IMR-90 (cell line): ENCODE measurements around the gene MIOX. TPM values are rescaled to one million over a fixed set of nuclear protein-coding genes. Genes with fewer than 3 reads are reported as not detected.

Experiments
- ATAC-seq: fragments of 200-7000 bp; cut with Tn5 transposase; 2 replicates; pipeline ENCODE4 v1.9.1; 2020; ENCODE audit warnings: low read depth, mild to moderate bottlenecking, moderate library complexity
- BruUV-seq: library from RNA; stranded (reverse); fragments of 400-500 nt; replicated peaks from 2 replicates; lab custom pipeline; 2021; lab: Mats Ljungman, UMichigan
- CTCF ChIA-PET: fragments of 300-600 bp; formaldehyde crosslinking; extraction: SDS; loops from one replicate; lab custom pipeline; 2021; ENCODE audit warnings: antibody characterized with exemption; lab: Yijun Ruan, JAX
- POLR2A ChIA-PET: fragments of 300-600 bp; sonication (Branson Sonifier 250); formaldehyde crosslinking; loops from one replicate; lab custom pipeline; 2022; ENCODE audit warnings: antibody characterized with exemption; ENCODE audit not compliant: unreplicated experiment; lab: Charles Lee
- DNase-seq: peaks from one replicate; pipeline ENCODE4 v3.0.0; 2013
- H2AFZ ChIP-seq: replicated peaks from 2 replicates; pipeline ENCODE3; 2013; ENCODE audit warnings: low read length, mild to moderate bottlenecking; ENCODE audit not compliant: poor library complexity
- H2AK5ac ChIP-seq: 2 replicates; pipeline ENCODE4 v1.6.1; 2013; ENCODE audit warnings: low read depth, low read length, inconsistent platforms
- H2AK9ac ChIP-seq: replicated peaks from 2 replicates; pipeline ENCODE3; 2013; ENCODE audit warnings: mild to moderate bottlenecking, low read depth, low read length, moderate library complexity; ENCODE audit not compliant: poor library complexity
- H2BK120ac ChIP-seq: 2 replicates; pipeline ENCODE4 v1.6.1; 2013; ENCODE audit warnings: low read depth, low read length, inconsistent platforms
- H2BK15ac ChIP-seq: 3 replicates; pipeline ENCODE4 v1.6.1; 2013; ENCODE audit warnings: low read depth, low read length, inconsistent platforms
- H2BK20ac ChIP-seq: 2 replicates; pipeline ENCODE4 v1.6.1; 2013; ENCODE audit warnings: low read depth, mild to moderate bottlenecking, inconsistent platforms, low read length, moderate library complexity
- H2BK5ac ChIP-seq: 2 replicates; pipeline ENCODE4 v1.6.1; 2013; ENCODE audit warnings: mild to moderate bottlenecking, low read depth, low read length, inconsistent platforms; ENCODE audit not compliant: poor library complexity, severe bottlenecking
- H3K14ac ChIP-seq: replicated peaks from 2 replicates; pipeline ENCODE4 v1.6.1; 2013; ENCODE audit warnings: low read depth, low read length, inconsistent platforms
- H3K18ac ChIP-seq: 2 replicates; pipeline ENCODE4 v1.6.1; 2013; ENCODE audit warnings: low read depth, low read length, control low read depth
- H3K23ac ChIP-seq: 2 replicates; pipeline ENCODE4 v1.6.1; 2013; ENCODE audit warnings: low read depth, low read length, inconsistent platforms
- H3K27ac ChIP-seq: 2 replicates; pipeline ENCODE4 v1.5.1; 2013; ENCODE audit warnings: mild to moderate bottlenecking, control low read depth, low read length; ENCODE audit not compliant: insufficient read depth
- H3K27me3 ChIP-seq: 2 replicates; pipeline ENCODE4 v1.6.1; 2013; ENCODE audit warnings: low read length; ENCODE audit not compliant: control insufficient read depth, insufficient read depth
- H3K36me3 ChIP-seq: 2 replicates; pipeline ENCODE4 v1.6.1; 2013; ENCODE audit warnings: low read length, mixed read lengths; ENCODE audit not compliant: control insufficient read depth, insufficient read depth
- H3K4ac ChIP-seq: 2 replicates; pipeline ENCODE4 v1.6.1; 2013; ENCODE audit warnings: low read depth, low read length, inconsistent platforms
- H3K4me1 ChIP-seq: 2 replicates; pipeline ENCODE4 v1.6.1; 2013; ENCODE audit warnings: low read length, mixed read lengths; ENCODE audit not compliant: control insufficient read depth, insufficient read depth
- H3K4me2 ChIP-seq: 2 replicates; pipeline ENCODE4 v1.6.1; 2013; ENCODE audit warnings: low read depth, mild to moderate bottlenecking, control low read depth, low read length, moderate library complexity
- H3K4me3 ChIP-seq: 2 replicates; pipeline ENCODE4 v1.5.1; 2013; ENCODE audit warnings: low read depth, mild to moderate bottlenecking, control low read depth, low read length, moderate library complexity; ENCODE audit not compliant: insufficient read depth
- H3K56ac ChIP-seq: 2 replicates; pipeline ENCODE4 v1.6.1; 2013; ENCODE audit warnings: low read length, inconsistent platforms; ENCODE audit not compliant: insufficient read depth; ENCODE audit errors: extremely low read depth
- H3K79me1 ChIP-seq, 2 experiments: 2 replicates each; pipeline ENCODE4 v1.6.1; 2013; ENCODE audit warnings: low read length in 2 of 2, inconsistent platforms in 1 of 2, low read depth in 1 of 2
- H3K9ac ChIP-seq: 2 replicates; pipeline ENCODE4 v1.6.1; 2013; ENCODE audit warnings: low read depth, low read length, control low read depth
- H3K9me1 ChIP-seq: 2 replicates; pipeline ENCODE4 v1.6.1; 2013; ENCODE audit warnings: low read length, inconsistent platforms; ENCODE audit not compliant: insufficient read depth
- H3K9me3 ChIP-seq: 2 replicates; pipeline ENCODE4 v1.6.1; 2013; ENCODE audit warnings: low read length; ENCODE audit not compliant: control insufficient read depth, insufficient read depth
- H4K20me1 ChIP-seq: 2 replicates; pipeline ENCODE4 v1.6.1; 2013; ENCODE audit warnings: low read length, inconsistent platforms; ENCODE audit not compliant: insufficient read depth
- H4K5ac ChIP-seq: 2 replicates; pipeline ENCODE4 v1.6.1; 2013; ENCODE audit warnings: mild to moderate bottlenecking, low read depth, low read length, control low read depth
- H4K8ac ChIP-seq, 2 experiments: 2 replicates each; pipeline ENCODE4 v1.6.1; 2013; ENCODE audit warnings: low read depth in 2 of 2, low read length in 2 of 2, control low read depth in 1 of 2, inconsistent platforms in 1 of 2
- H4K91ac ChIP-seq: 2 replicates; pipeline ENCODE4 v1.6.1; 2013; ENCODE audit warnings: low read depth, low read length, inconsistent platforms; ENCODE audit not compliant: insufficient read depth
- BHLHE40 ChIP-seq: fragments of 150-350 bp; IDR thresholded peaks from 2 replicates; pipeline ENCODE4 v1.6.1; 2016; ENCODE audit warnings: mild to moderate bottlenecking, low read depth, low read length
- CHD1 ChIP-seq: IDR thresholded peaks from 2 replicates; pipeline ENCODE4 v1.6.1; 2012; ENCODE audit warnings: low read depth, low read length, improper control_type of control experiment
- FOS ChIP-seq: fragments of 150-350 bp; IDR thresholded peaks from 2 replicates; pipeline ENCODE4 v1.6.1; 2016; ENCODE audit warnings: low read depth, low read length
- MAZ ChIP-seq: IDR thresholded peaks from 2 replicates; pipeline ENCODE4 v1.6.1; 2012; ENCODE audit warnings: low read depth, mild to moderate bottlenecking, low read length, improper control_type of control experiment, moderate library complexity, borderline replicate concordance
- MXI1 ChIP-seq: IDR thresholded peaks from 2 replicates; pipeline ENCODE4 v1.6.1; 2012; ENCODE audit warnings: low read depth, mild to moderate bottlenecking, low read length, moderate library complexity, borderline replicate concordance
- NFE2L2 ChIP-seq: fragments of 150-350 bp; IDR thresholded peaks from 2 replicates; pipeline ENCODE4 v1.6.1; 2016; ENCODE audit warnings: low read depth, mild to moderate bottlenecking, low read length
- RAD21 ChIP-seq: IDR thresholded peaks from 2 replicates; pipeline ENCODE4 v1.6.1; 2012; ENCODE audit warnings: low read length, improper control_type of control experiment
- RFX5 ChIP-seq: IDR thresholded peaks from 2 replicates; pipeline ENCODE4 v1.8.0; 2012; ENCODE audit warnings: low read depth, mild to moderate bottlenecking, low read length, moderate library complexity
- USF2 ChIP-seq: fragments of 150-350 bp; IDR thresholded peaks from 2 replicates; pipeline ENCODE4 v1.6.1; 2017; ENCODE audit warnings: mild to moderate bottlenecking, antibody characterized with exemption, low read length, low read depth
- WGBS, 2 experiments: methylation state at CpG; one replicate each; pipeline versions ENCODE4 v1.1.5 to v1.1.7; 2013; ENCODE audit warnings: missing lambda C conversion rate in 2 of 2; ENCODE audit not compliant: insufficient read length in 1 of 2; ENCODE audit errors: extremely low coverage in 2 of 2; 5-methylcytosine and 5-hydroxymethylcytosine counted together
- dilution Hi-C: fragments of 300-500 bp; cut with HindIII; formaldehyde crosslinking; loops from one replicate; pipeline ENCODE4 v1.14.3; 2018; ENCODE audit warnings: low sequenced_read_pairs; ENCODE audit not compliant: unreplicated experiment
- in situ Hi-C: fragments of 300-500 bp; cut with MboI; formaldehyde crosslinking; loops from 3 replicates; pipeline ENCODE4 v1.14.3; 2019; ENCODE audit warnings: low sequenced_read_pairs, inconsistent platforms, mixed read lengths
- intact Hi-C: fragments of 100-400 bp; cut with micrococcal nuclease; formaldehyde crosslinking; loops from 2 replicates; pipeline ENCODE4 v1.10.0; 2022
- polyA plus RNA-seq, 3 experiments: library from polyadenylated mRNA; depleted of rRNA; stranded (reverse); fragments of >200 nt; gene quantifications; 2 replicates each; pipeline ENCODE4 v1.2.3, GENCODE V29; 2012; ENCODE audit warnings: low replicate concordance in 1 of 3
- total RNA-seq: library from RNA; depleted of rRNA; stranded (reverse); fragments of >200 nt; gene quantifications from 2 replicates; pipeline ENCODE4 v1.2.3, GENCODE V29; 2012
- TF ChIP-seq, protein P1 (sequence below): conservative IDR thresholded peaks from 2 replicates; pipeline ENCODE4 v1.5.1; 2012; ENCODE audit warnings: mild to moderate bottlenecking, low read depth, low read length, improper control_type of control experiment

Gene MIOX
- total and polyA plus RNA-seq, 2 of the 4 experiments (the other 2 are of a cell fraction): not detected

DNA sequence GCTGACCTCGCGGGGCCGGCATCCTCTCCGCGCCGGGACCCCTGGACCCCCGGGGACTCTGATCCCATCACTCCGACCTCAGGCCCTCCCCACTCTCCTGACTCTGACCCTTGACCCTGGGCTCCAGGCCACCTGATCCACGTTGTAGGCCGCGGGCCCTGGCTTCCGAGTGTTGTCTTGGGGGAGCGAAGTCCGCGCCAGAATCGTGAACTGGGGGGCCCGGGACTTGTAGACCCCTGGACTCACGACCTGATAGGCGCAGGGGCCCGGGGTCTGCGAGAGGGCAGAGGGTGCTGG lies 43.9 kb downstream of the MIOX start:
- dilution Hi-C loops (no loop called here), intact Hi-C loops (no loop called here), in situ Hi-C loops (no loop called here)
- peak overlapping the region; percentile 14 for H3K4me2 ChIP-seq
- peak overlapping the region; percentile 81 for H2AK5ac ChIP-seq
- WGBS, 2 experiments: 0% methylated on average over 5 of the region's 21 CpGs; no CpG with 5 or more reads in 1 of the 2 experiments
- H3K4ac ChIP-seq: peak overlapping the region; percentile 82
- ChIA-PET POLR2A (no interaction called here), CTCF (no interaction called here)
- no peak overlapping the region for H3K27ac ChIP-seq
- H3K4me1 ChIP-seq: peaks cover 19% of the 10 kb centered on the region
- H3K56ac ChIP-seq: 0 out of 2 replicates have a peak overlapping the region, but pooled peaks have one; percentile 12
- H3K14ac ChIP-seq: peak overlapping the region; percentile 42; the same call in 1 of the 2 replicates
- no peak overlapping the region; the same call in 1 of the 2 replicates for H4K5ac ChIP-seq
- H2AK9ac ChIP-seq: peak overlapping the region; percentile 96
- DNase-seq (no peak), ATAC-seq (no peak)
- no peaks in the 10 kb centered on the region for H4K20me1 ChIP-seq
- no peak overlapping the region for H3K9ac ChIP-seq
- H4K91ac ChIP-seq: peak overlapping the region; percentile 77; the same call in 1 of the 2 replicates
- H2BK20ac ChIP-seq: no peak overlapping the region
- H3K79me1 ChIP-seq: peaks cover 4 to 20% of the 10 kb centered on the region in 2 experiments; a peak in 2 of 4 replicates
- no peak overlapping the region for H2BK15ac ChIP-seq
- H2BK5ac ChIP-seq: no peak overlapping the region
- H2AFZ ChIP-seq: peak overlapping the region; percentile 89
- H3K27me3 ChIP-seq: peaks cover 5% of the 10 kb centered on the region; the same call in 1 of the 2 replicates
- BruUV-seq: no TSS peak
- no peaks in the 10 kb centered on the region for H3K9me3 ChIP-seq
- peak overlapping the region; percentile 5; the same call in 1 of the 2 replicates for H3K23ac ChIP-seq
- H3K4me3 ChIP-seq: peak overlapping the region; percentile 1
- H3K9me1 ChIP-seq: peaks cover 13% of the 10 kb centered on the region; the same call in 1 of the 2 replicates
- H3K18ac ChIP-seq: no peak overlapping the region
- H4K8ac ChIP-seq: peak overlapping the region; percentile 53 to 86; a peak in 3 of 4 replicates
- H2BK120ac ChIP-seq: no peak overlapping the region
- TF ChIP-seq BHLHE40 (no peak), USF2 (no peak), NFE2L2 (no peak), MXI1 (no peak), FOS (no peak), MAZ (no peak), CHD1 (no peak), RAD21 (no peak), RFX5 (no peak)
- TF ChIP-seq, protein P1, sequence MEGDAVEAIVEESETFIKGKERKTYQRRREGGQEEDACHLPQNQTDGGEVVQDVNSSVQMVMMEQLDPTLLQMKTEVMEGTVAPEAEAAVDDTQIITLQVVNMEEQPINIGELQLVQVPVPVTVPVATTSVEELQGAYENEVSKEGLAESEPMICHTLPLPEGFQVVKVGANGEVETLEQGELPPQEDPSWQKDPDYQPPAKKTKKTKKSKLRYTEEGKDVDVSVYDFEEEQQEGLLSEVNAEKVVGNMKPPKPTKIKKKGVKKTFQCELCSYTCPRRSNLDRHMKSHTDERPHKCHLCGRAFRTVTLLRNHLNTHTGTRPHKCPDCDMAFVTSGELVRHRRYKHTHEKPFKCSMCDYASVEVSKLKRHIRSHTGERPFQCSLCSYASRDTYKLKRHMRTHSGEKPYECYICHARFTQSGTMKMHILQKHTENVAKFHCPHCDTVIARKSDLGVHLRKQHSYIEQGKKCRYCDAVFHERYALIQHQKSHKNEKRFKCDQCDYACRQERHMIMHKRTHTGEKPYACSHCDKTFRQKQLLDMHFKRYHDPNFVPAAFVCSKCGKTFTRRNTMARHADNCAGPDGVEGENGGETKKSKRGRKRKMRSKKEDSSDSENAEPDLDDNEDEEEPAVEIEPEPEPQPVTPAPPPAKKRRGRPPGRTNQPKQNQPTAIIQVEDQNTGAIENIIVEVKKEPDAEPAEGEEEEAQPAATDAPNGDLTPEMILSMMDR: no peak
- no peaks in the 10 kb centered on the region for H3K36me3 ChIP-seq
